K562 (cell line): ENCODE data around the gene NEURL1B. TPM values are rescaled to one million over a fixed set of nuclear protein-coding genes. Genes with fewer than 3 reads are reported as not detected.
A peak's percentile ranks its signal among the peaks of the same experiment; 100 is the strongest.

Source experiments
- ARID2 ChIP-seq: fragments of 450-650 bp; IDR thresholded peaks from 2 replicates; pipeline ENCODE4 v1.6.1; 2017; ENCODE audit warnings: antibody characterized with exemption, mild to moderate bottlenecking
- CREM ChIP-seq: IDR thresholded peaks from 2 replicates; pipeline ENCODE4 v1.6.1; 2014; ENCODE audit warnings: antibody characterized with exemption, low read depth
- CXXC5 ChIP-seq: fragments of 250-450 bp; sonication (Bioruptor Pico); IDR thresholded peaks from 2 replicates; pipeline ENCODE4 v1.8.0; 2022; ENCODE audit warnings: inconsistent platforms, mild to moderate bottlenecking, moderate library complexity
- KDM4B ChIP-seq, 2 experiments: fragments of 450-650 bp in 1 of 2; sonication (generic) in 1 of 2; IDR thresholded peaks; 2 replicates each; pipeline ENCODE4 v1.6.1; 2016 to 2017; ENCODE audit warnings: borderline replicate concordance in 2 of 2, antibody characterized with exemption in 1 of 2, low read depth in 1 of 2, mild to moderate bottlenecking in 1 of 2
- NR2F6 ChIP-seq: fragments of 450-650 bp; formaldehyde crosslinking; IDR thresholded peaks from 2 replicates; pipeline ENCODE4 v1.4.0; 2020; ENCODE audit warnings: mild to moderate bottlenecking
- PHB ChIP-seq: fragments of 250-450 bp; sonication (Bioruptor Pico); IDR thresholded peaks from 2 replicates; pipeline ENCODE4 v1.5.0; 2021
- RFX1 ChIP-seq: fragments of 450-650 bp; IDR thresholded peaks from 2 replicates; pipeline ENCODE4 v1.6.1; 2016; ENCODE audit warnings: mild to moderate bottlenecking, moderate library complexity
- polyA plus RNA-seq, 8 experiments: library from polyadenylated mRNA; depleted of rRNA in 4 of 8; stranded (reverse) in 5 of 8; unstranded in 3 of 8; fragments of >200 nt; fragmentation: Nextera tagmentation in 2 of 8; fragmentation: Illumina TruSeq in 1 of 8; extraction: Ambion mirVana in 2 of 8; extraction: Trizol in 1 of 8; gene quantifications; 2 replicates each; pipeline versions ENCODE4 v1.2.1 to v1.2.3, GENCODE V29; 2011 to 2014; ENCODE audit warnings: inconsistent platforms in 1 of 8, missing spikeins in 1 of 8
- total RNA-seq, 7 experiments: library from RNA; depleted of rRNA in 6 of 7; stranded (reverse); fragments of >200 nt in 6 of 7; fragmentation: Illumina TruSeq in 2 of 7; extraction: Trizol in 2 of 7; gene quantifications; 2 replicates each; pipeline versions ENCODE4 v1.2.1 to v1.2.3, GENCODE V29; 2011 to 2021; ENCODE audit warnings: low replicate concordance in 1 of 7
- TF ChIP-seq, protein P1 (sequence below), 2 experiments: fragments of 450-650 bp; formaldehyde crosslinking in 1 of 2; IDR thresholded peaks; 2 replicates each; pipeline versions ENCODE4 v1.4.0 to v1.6.1; 2014 to 2020; ENCODE audit warnings: mild to moderate bottlenecking in 2 of 2, borderline replicate concordance in 1 of 2, low read depth in 1 of 2

The NEURL1B gene
- total and polyA plus RNA-seq, 9 of the 15 experiments (the other 6 are each of a cell fraction or from before 2014, with no cell fraction given): 0.04 TPM; not detected in 8

DNA sequence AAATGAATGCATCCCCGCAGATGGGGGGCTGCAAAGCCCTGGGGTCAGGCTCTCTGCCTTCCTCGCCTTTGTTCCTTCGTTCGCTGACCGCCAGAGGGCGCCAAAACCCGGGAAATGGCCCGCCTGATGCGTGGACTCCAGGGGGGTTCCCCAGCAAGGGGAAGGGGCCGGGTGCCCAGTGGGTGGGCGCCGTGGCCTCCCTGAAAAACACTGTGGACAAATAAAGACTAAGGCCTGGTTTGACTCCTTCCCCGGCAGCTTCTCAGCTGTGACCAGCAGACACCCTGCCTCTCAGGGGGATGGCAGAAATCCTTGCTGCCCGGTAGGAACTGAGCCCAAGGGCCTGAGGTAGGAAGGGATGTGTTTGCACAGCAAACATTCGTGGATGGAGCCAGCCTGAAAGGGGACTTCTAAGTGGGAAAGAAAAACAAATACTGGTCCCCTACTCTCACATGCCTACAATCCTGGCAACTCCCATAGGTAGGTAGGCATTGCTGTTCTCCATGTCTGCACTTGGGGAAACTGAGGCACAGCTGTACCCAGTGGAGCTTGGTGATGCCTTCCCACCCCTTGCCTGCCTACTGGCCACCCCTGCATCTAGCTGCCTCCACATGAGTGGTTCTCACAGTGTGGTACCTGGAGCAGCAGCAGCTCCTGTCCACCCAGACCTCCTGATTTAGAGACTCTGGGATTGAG lies 72.2 kb downstream of the NEURL1B start (continued):
- TF ChIP-seq, protein P1, sequence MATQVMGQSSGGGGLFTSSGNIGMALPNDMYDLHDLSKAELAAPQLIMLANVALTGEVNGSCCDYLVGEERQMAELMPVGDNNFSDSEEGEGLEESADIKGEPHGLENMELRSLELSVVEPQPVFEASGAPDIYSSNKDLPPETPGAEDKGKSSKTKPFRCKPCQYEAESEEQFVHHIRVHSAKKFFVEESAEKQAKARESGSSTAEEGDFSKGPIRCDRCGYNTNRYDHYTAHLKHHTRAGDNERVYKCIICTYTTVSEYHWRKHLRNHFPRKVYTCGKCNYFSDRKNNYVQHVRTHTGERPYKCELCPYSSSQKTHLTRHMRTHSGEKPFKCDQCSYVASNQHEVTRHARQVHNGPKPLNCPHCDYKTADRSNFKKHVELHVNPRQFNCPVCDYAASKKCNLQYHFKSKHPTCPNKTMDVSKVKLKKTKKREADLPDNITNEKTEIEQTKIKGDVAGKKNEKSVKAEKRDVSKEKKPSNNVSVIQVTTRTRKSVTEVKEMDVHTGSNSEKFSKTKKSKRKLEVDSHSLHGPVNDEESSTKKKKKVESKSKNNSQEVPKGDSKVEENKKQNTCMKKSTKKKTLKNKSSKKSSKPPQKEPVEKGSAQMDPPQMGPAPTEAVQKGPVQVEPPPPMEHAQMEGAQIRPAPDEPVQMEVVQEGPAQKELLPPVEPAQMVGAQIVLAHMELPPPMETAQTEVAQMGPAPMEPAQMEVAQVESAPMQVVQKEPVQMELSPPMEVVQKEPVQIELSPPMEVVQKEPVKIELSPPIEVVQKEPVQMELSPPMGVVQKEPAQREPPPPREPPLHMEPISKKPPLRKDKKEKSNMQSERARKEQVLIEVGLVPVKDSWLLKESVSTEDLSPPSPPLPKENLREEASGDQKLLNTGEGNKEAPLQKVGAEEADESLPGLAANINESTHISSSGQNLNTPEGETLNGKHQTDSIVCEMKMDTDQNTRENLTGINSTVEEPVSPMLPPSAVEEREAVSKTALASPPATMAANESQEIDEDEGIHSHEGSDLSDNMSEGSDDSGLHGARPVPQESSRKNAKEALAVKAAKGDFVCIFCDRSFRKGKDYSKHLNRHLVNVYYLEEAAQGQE (IDR thresholded peaks at IDR 0.05; ENCODE audit: borderline replicate concordance): peak; percentile 76
- TF ChIP-seq, protein P1 (CRISPR knock-in tag; IDR thresholded peaks at IDR 0.05; ENCODE audit: low read depth): no peak
- TF ChIP-seq CXXC5 (CRISPR knock-in tag) (peak; percentile 46; the same call in 1 of the 2 replicates), RFX1 (no peak), CREM (0 out of 2 replicates have a peak, but pooled peaks have one; percentile 6), NR2F6 (CRISPR knock-in tag) (no peak), ARID2 (peak; percentile 69; the same call in 1 of the 2 replicates), KDM4B (IDR thresholded peaks at IDR 0.05; ENCODE audit: borderline replicate concordance in 2 of 2, low read depth in 1 of 2) (no peak), PHB (CRISPR knock-in tag) (no peak)
- TF ChIP-seq, all 486 proteins: peak for 18
